ENCODE data around the gene ALDH7A1. TPM values are rescaled to one million over a fixed set of nuclear protein-coding genes. Genes with fewer than 3 reads are reported as not detected.

Gene ALDH7A1
- total and polyA plus RNA-seq, 10 donors, result 8.0 to 18.3 (median 12.5) TPM

DNA sequence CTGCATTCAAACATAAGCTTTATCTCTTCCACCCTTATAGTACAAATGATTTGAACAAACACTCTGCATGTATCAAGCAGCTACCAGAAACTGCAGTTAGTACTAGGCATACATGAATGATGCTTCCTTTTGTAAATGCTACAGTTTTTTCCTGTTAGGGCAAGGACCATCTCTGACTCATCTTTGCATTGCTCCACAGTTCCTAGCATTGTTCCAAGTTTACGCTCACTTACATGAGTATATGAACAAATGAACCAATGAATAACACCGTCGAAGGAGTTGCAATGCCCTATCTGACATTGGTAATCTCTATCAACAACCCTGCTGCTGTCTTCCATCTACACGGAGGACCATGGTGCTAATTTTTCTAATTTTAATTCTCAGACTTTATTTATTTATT, 2.1 kb upstream of the ALDH7A1 start:
- intact Hi-C loops (cut with DNase I; ENCODE audit: low total_unique reads), result no loop called here
- 89 to 95% (median 92%) methylated on average over 4 of the region's 4 CpGs for WGBS, 5 donors
- Histone ChIP-seq H3K9me3 (peaks cover 0 to 5% (median 0%) of the 10 kb centered on the region in 8 donors), H3K27me3 (replicated peaks in 1 of 7) (peaks cover 0 to 23% (median 0%) of the 10 kb centered on the region in 7 donors), H3K27ac (no peak overlapping the region), H3K4me3 (no peak overlapping the region), H3K36me3 (no peaks in the 10 kb centered on the region), H3K4me1 (peaks cover 8 to 37% (median 33%) of the 10 kb centered on the region in 6 donors)
- DNase-seq, result no peak
- TF ChIP-seq POLR2AphosphoS5 (IDR thresholded peaks at IDR 0.05), result no peak
- TF ChIP-seq POLR2A (IDR thresholded peaks at IDR 0.05), result no peak

DNA sequence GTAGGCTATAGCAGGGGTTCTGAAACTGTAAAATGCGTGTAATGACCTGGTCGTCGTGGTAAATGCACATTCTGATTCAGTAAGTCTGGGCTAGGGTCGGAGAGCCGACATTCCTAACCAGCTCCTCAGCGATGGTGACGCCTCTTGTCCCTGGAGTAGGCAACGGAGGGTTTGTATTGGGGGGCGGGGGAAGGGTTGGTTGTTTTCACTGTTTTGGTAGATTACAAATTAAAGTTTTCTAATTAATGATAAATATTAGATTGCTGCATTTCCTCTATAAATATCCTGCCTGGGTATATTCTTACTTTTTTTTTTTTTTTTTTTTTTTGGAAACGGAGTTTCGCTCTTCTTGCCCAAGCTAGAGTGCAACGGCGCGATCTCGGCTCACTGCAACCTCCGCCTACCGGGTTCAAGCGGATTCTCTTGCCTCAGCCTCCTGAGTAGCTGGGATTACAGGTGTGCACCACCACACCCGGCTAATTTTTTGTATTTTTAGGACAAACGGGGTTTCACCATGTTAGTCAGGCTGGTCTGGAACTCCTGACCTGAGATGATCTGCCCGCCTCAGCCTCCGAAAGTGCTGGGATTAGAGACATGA, 566 bp upstream of the ALDH7A1 start:
- WGBS, 5 donors, result 60 to 64% (median 62%) methylated on average over 21 to 22 of the region's 22 CpGs
- Histone ChIP-seq H3K27ac (peak overlapping the region in 6 of 8 donors; percentile 26 to 80 (median 72)), H3K4me3 (peak overlapping the region; percentile 44 to 76 (median 58)), H3K36me3 (no peaks in the 10 kb centered on the region), H3K9me3 (peaks cover 0 to 5% (median 0%) of the 10 kb centered on the region in 8 donors), H3K27me3 (replicated peaks in 1 of 7) (peaks cover 0 to 23% (median 0%) of the 10 kb centered on the region in 7 donors), H3K4me1 (peaks cover 0 to 25% (median 23%) of the 10 kb centered on the region in 6 donors)
- intact Hi-C loops (cut with DNase I; ENCODE audit: low total_unique reads), result no loop called here
- no peak for DNase-seq
- TF ChIP-seq POLR2A (IDR thresholded peaks at IDR 0.05) (no peak), CTCF (IDR thresholded peaks at IDR 0.05 in 8 of 11, conservative IDR thresholded peaks at IDR 0.05 in 3 of 11) (peak in 1 of 11 experiments; percentile 2)

DNA sequence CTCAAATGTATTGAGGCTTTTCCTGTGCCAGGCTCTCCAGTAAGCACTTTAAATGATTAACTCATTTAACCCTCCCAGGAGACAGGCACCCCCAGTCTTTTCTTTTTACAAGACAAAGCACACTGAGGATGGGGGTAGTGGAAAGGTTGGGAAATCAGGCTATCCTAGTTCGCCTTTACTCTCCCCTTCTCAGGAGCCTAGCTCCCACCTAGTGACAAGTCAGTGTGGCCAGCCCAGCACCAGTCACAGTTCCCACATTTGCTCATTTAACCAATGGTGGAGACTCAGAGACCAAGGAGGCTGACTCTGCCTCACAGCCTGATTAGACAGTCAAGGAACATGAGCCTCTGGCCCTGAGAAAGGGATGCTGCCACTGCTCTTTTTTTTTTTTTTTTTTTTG, 3.5 kb downstream of the ALDH7A1 start:
- intact Hi-C loops (cut with DNase I; ENCODE audit: low total_unique reads), result no loop called here
- Histone ChIP-seq H3K27me3 (replicated peaks in 1 of 7) (peaks cover 0 to 23% (median 0%) of the 10 kb centered on the region in 7 donors), H3K27ac (no peak overlapping the region), H3K9me3 (no peaks in the 10 kb centered on the region), H3K4me1 (peaks cover 0 to 25% (median 18%) of the 10 kb centered on the region in 6 donors), H3K36me3 (peaks cover 0 to 4% (median 0%) of the 10 kb centered on the region in 6 donors), H3K4me3 (no peak overlapping the region)
- 85 to 100% (median 93%) methylated on average over 1 of the region's 1 CpG for WGBS, 5 donors
- TF ChIP-seq CTCF (IDR thresholded peaks at IDR 0.05 in 8 of 11, conservative IDR thresholded peaks at IDR 0.05 in 3 of 11), result no peak
- TF ChIP-seq POLR2A (IDR thresholded peaks at IDR 0.05), result no peak
- TF ChIP-seq POLR2AphosphoS5 (IDR thresholded peaks at IDR 0.05), result no peak
- no peak for DNase-seq

DNA sequence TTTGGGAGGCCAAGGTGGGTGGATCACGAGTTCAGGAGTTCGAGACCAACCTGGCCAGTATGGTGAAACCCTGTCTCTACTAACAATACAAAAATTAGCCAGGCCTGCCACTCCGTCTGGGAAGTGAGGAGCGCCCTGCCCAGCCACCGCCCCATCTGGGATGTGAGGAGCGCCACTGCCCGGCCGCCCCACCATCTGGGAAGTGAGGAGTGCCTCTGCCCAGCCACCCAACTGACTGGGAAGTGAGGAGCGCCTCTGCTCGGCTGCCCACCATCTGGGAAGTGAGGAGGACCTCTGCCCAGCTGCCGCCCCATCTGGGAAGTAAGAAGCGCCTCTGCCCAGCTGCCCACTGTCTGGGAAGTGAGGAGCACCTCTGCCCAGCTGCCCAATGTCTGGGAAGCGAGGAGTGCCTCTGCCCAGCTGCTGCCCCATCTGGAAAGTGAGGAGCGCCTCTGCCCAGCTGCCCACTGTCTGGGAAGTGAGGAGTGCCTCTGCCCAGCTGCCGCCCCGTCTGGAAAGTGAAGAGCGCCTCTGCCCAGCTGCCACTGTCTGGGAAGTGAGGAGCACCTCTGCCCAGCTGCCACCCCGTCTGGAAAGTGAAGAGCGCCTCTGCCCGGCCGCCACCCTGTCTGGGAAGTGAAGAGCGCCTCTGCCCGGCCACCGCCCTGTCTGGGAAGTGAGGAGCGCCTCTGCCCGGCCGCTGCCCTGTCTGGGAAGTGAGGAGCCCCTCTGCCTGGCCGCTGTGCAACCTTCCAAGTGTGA, 5.3 kb downstream of the ALDH7A1 start:
- intact Hi-C loops (cut with DNase I; ENCODE audit: low total_unique reads), result no loop called here
- H3K4me3 ChIP-seq, result no peak overlapping the region
- H3K27ac ChIP-seq, result no peak overlapping the region
- H3K9me3 ChIP-seq, result no peaks in the 10 kb centered on the region
- 89 to 97% (median 94%) methylated on average over 20 to 28 of the region's 28 CpGs for WGBS, 5 donors
- TF ChIP-seq POLR2A (IDR thresholded peaks at IDR 0.05), result no peak
- TF ChIP-seq POLR2AphosphoS5 (IDR thresholded peaks at IDR 0.05), result no peak
- no peak for TF ChIP-seq CTCF (IDR thresholded peaks at IDR 0.05 in 8 of 11, conservative IDR thresholded peaks at IDR 0.05 in 3 of 11)
- DNase-seq, result no peak
- peaks cover 0 to 9% (median 0%) of the 10 kb centered on the region in 6 donors for H3K36me3 ChIP-seq
- H3K27me3 ChIP-seq (replicated peaks in 1 of 7), result peaks cover 0 to 15% (median 0%) of the 10 kb centered on the region in 7 donors
- H3K4me1 ChIP-seq, result peaks cover 0 to 18% (median 11%) of the 10 kb centered on the region in 6 donors

All from spleen (tissue), 11 donors.